Measurements from ENCODE around the gene CCDC40. TPM values are rescaled to one million over a fixed set of nuclear protein-coding genes. Genes with fewer than 3 reads are reported as not detected.
A peak's percentile ranks its signal among the peaks of the same experiment; 100 is the strongest.

The CCDC40 gene
- total and polyA plus RNA-seq, 2 of the 13 experiments (the other 11 are each of a cell fraction or from before 2014, with no cell fraction given) = 4.1 to 5.5 TPM

- TF ChIP-seq RERE (CRISPR knock-in tag; IDR thresholded peaks at IDR 0.05; ENCODE audit: low read depth) (no peak; the same call in 1 of the 2 replicates), TARDBP (CRISPR knock-in tag; IDR thresholded peaks at IDR 0.05) (peak; percentile 79; the same call in 1 of the 2 replicates), ZBTB7A (CRISPR knock-in tag; IDR thresholded peaks at IDR 0.05) (peak; percentile 85), EZH2 (conservative IDR thresholded peaks at IDR 0.05; ENCODE audit: low read depth, low read length) (no peak), AKAP8 (CRISPR knock-in tag; IDR thresholded peaks at IDR 0.05) (no peak), ZSCAN25 (CRISPR knock-in tag; IDR thresholded peaks at IDR 0.05) (0 out of 2 replicates have a peak, but pooled peaks have one; percentile 22), SSRP1 (CRISPR knock-in tag; IDR thresholded peaks at IDR 0.05) (peak; percentile 55; the same call in 1 of the 2 replicates), MAFG (CRISPR knock-in tag; IDR thresholded peaks at IDR 0.05) (no peak; the same call in 1 of the 2 replicates), CEBPG (CRISPR knock-in tag; IDR thresholded peaks at IDR 0.05) (0 out of 2 replicates have a peak, but pooled peaks have one; percentile 2), IRF1 (CRISPR knock-in tag; IDR thresholded peaks at IDR 0.05; ENCODE audit: low read depth) (no peak), PPARG (CRISPR knock-in tag; conservative IDR thresholded peaks at IDR 0.05) (no peak; the same call in 1 of the 2 replicates), TFE3 (CRISPR knock-in tag; IDR thresholded peaks at IDR 0.05) (peak; percentile 49; the same call in 1 of the 2 replicates), ZNF317 (CRISPR knock-in tag; IDR thresholded peaks at IDR 0.05) (no peak), PHF21A (CRISPR knock-in tag; IDR thresholded peaks at IDR 0.05) (peak; percentile 89), KDM4B (CRISPR knock-in tag; IDR thresholded peaks at IDR 0.05) (no peak; the same call in 1 of the 2 replicates), LRRFIP1 (CRISPR knock-in tag; conservative IDR thresholded peaks at IDR 0.05) (no peak), TOPORS (CRISPR knock-in tag; IDR thresholded peaks at IDR 0.05) (peak; percentile 86; the same call in 1 of the 2 replicates)
These were observed 64.8 kb downstream of the CCDC40 start, which contains the start of gene GAA (continued) for GRCh38 chr17:80101011-80101945.
